Central memory CD4-positive, alpha-beta T cell (primary cell): ENCODE data around the gene ROBO2.

Experiments used
- DNase-seq: peaks from one replicate; pipeline ENCODE4 v3.0.0; 2022
- total RNA-seq, 3 experiments: gene quantifications; one replicate each; lab custom pipeline; 2026; lab: John Stamatoyannopoulos, UW

The ROBO2 gene, protein sequence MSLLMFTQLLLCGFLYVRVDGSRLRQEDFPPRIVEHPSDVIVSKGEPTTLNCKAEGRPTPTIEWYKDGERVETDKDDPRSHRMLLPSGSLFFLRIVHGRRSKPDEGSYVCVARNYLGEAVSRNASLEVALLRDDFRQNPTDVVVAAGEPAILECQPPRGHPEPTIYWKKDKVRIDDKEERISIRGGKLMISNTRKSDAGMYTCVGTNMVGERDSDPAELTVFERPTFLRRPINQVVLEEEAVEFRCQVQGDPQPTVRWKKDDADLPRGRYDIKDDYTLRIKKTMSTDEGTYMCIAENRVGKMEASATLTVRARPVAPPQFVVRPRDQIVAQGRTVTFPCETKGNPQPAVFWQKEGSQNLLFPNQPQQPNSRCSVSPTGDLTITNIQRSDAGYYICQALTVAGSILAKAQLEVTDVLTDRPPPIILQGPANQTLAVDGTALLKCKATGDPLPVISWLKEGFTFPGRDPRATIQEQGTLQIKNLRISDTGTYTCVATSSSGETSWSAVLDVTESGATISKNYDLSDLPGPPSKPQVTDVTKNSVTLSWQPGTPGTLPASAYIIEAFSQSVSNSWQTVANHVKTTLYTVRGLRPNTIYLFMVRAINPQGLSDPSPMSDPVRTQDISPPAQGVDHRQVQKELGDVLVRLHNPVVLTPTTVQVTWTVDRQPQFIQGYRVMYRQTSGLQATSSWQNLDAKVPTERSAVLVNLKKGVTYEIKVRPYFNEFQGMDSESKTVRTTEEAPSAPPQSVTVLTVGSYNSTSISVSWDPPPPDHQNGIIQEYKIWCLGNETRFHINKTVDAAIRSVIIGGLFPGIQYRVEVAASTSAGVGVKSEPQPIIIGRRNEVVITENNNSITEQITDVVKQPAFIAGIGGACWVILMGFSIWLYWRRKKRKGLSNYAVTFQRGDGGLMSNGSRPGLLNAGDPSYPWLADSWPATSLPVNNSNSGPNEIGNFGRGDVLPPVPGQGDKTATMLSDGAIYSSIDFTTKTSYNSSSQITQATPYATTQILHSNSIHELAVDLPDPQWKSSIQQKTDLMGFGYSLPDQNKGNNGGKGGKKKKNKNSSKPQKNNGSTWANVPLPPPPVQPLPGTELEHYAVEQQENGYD (N-terminal part only)
- total RNA-seq: 0 reads per million in 3 experiments

DNA sequence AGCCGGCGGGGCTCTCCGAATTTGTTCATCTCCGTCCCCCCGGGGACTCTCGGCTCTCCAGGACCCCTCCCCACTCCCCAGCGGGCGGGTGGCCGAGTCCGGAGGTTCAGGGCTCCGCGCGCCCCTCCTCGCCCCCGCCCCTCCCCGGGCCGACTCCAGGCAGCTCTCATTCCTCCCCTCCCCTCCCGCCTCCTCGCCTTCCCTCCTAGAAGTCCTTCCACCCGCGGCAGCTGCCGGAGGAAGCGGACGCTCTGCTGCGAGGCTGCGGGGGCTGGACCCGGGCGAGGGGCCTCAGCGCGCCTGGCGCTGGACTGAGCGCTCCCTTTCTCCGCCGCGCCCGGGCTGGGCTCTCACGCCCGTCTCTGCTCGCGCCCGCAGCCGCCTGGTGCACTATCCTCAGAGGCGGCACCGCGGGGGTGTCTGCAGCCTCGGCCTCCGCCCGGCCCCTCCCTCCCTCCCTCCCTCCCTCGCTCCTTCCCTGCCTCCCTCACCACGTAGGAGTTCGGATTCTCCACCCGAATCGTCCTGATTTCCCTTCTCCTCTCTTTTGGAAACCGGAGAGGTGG is at the start of gene ROBO2:
TSS of gene ROBO2 (plus strand) at position 494 of the 566 bp plus-strand sequence. CDS start 687 bp downstream, outside the sequence.
- DNase-seq: no peak

DNA sequence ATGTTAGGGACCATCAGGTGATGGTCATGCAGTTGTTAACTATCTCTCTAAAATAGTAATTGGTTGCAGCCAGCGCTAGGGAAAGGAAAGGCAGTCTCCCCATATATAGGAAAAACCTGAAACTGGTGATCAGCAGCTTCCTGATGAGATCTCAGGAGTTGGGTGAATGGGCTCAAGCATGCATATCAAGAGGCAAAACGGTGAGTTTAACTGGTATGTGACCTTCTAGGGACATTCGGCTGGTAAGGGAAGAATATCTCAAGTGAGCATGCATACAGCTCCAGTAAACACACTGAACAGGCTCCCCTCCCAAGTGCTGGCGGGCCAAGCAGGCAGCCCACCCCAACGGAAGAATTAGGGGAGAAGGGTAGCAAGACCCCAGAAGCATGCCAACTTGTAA is 49.3 kb upstream of the ROBO2 start:
- DNase-seq: no peak

DNA sequence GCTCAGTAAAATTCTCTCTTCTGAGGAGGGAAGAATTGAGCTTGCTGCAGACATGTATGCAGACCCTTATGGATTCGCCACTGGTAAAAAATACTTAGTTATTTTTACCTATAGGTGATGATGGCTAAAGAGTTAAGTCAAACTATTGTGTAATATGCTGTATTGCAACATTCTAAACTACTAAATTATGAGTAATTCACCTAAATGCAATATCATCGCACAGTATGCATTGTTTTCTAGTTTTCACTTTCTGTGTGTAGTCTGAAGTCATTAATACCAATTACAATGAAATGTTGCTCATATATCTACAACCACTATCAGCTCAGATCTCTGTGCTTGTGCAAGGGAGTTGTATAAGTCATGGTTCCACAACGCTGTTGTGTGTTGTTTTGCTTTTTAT is 48.7 kb upstream of the ROBO2 start:
- DNase-seq: no peak

DNA sequence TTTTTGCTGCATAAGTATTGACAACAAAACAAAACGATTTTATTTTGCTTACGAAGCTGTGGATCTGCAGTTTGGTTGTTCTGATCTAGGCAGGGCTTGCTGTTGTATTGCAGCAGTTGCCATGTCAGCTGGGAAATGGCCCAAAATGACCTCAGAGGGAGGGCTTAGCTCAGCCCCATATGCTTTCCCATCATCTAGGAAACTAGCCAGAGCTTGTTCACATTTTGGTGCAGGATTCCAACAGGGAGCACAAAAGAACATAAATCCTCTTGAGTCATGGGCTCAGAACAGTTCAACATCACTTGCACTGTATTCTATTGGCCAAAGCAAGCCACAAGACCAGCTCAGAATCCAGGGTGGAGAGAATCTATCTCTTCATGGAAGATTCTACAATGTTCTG is 42.2 kb upstream of the ROBO2 start:
- DNase-seq: no peak

DNA sequence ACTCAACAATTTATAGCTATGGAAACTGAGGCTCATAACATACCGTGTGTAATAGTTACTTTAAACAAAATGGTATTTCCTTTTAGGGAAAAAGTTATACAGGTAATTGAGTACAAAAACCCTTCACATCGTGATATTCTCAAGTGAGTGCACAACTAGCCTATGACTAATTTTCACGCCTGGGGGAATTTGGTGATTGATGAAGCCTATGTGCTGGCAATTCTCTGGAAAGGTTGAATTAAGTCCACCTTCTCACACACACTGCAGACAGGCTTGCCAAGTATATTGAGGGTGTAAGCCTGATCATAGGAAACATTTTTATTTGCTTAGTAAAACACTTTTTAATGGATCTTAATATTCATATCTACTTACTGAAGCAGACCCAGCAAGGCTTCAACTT is 41.3 kb upstream of the ROBO2 start:
- no peak for DNase-seq

DNA sequence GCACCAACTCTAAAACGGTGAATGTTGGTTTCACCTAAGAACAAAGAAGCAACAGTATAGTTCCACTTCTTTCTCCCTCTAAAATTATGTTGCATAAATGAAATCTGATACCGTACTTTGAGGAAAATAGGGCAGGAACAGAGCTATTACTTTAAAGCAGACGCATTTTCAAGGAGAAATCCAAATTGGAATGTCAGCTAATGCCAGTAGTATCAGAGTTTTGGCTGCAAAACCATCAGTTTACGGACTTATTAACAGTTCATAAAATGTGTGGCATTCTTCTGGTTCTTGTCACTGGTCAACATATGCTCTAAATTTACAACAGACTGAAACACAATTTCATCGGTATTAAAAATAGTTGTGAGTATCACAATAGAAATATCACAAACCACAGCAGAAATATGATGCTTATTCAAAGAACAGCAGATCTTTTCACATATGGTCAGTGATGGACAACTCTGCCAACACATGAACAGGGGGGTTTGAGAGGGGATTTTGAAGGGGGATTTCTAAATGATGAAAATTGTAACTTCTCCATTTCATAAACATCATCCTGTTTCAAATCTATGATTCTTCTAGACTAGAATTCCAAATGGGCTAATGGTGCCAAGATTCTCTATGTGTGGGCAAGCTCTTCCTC is 38.7 kb upstream of the ROBO2 start:
- DNase-seq: no peak

DNA sequence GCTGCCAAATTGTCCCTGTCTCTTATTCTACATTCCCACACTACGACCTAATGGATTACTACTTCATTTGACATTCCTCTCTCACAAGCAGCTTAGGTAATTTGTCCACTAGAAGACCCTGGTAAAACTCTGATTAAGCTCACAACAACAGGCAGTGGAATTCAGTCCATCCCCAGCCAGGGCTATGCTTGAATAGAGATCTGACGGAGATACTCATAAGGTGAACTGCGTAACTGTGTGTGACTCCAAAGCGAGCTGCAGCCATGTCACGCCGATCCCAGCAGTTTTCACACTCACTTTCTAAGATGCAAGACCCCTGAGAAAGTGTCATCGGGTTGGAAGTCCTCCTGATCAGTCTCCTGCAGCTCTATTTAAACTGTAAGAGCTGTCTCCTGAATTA is 25.7 kb upstream of the ROBO2 start:
- no peak for DNase-seq

DNA sequence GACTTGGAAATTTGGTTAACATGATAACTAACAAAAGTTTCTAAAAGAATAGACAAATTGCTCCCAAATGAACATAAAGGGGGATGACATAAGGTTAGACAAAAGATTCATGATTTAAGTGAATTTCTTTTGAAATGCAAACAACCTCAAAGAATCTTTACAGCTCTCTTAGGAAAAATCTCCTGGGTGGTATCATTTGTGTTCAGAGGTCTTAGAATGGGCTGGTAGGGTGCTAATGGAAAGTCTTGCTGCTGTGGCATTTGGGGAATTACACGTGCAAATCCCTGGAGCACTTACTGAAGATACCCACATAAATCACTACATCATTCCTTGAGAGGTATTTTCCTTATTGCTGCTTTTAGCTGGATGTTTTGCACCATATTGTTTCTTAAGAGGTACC is 14.4 kb upstream of the ROBO2 start:
- DNase-seq: no peak

DNA sequence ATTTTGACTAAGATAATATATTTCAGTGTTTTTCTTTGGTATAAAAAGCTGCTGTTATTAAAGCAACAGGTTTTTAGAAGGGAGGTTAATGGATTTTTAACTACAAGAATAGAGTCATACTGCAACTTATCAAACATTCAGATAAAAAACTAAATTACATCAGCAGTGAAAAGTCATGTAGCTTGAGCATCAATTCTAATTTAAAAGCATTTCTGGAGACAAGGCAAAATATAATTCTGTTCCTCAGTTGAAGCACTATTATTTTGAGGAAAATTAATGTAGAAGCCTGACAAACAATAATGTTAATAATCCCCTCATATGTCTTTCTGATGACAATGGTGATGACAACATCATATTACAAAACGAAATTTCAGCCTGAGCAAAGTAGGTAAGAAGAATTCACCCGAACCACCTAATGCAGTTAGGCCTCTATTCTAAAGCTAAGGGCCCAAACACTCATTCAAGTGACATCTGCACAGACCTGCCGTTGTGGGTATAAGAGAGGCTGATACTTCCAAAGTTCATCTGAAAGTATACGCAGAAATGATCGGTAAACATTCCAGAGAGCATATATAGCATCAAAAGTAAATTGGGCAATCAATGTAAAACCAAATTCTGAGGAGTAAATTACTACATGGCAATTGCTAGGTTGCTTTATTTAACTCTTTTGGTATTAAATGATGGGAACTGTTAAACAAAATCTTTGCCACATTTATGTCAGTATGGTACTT is 12.8 kb upstream of the ROBO2 start:
- no peak for DNase-seq

DNA sequence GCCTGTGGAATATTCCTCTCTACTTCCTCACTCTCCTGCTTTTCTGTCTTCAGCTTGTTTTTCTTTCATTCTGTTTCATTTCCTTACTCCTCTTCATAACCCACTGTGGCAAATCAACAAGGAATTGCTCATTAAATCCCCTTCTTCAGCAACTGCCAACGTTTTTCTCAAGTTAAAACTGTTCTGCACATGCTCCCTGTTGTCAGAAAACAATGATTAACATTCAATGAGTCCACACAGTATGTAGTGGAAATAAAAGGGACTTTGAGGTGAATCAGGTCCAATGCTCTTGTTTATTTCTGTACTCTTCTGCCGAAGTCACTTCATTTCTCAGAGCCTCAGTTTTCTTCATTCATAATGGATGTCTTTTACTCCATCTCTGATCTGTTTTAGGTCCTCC is 11.9 kb upstream of the ROBO2 start:
- no peak for DNase-seq

DNA sequence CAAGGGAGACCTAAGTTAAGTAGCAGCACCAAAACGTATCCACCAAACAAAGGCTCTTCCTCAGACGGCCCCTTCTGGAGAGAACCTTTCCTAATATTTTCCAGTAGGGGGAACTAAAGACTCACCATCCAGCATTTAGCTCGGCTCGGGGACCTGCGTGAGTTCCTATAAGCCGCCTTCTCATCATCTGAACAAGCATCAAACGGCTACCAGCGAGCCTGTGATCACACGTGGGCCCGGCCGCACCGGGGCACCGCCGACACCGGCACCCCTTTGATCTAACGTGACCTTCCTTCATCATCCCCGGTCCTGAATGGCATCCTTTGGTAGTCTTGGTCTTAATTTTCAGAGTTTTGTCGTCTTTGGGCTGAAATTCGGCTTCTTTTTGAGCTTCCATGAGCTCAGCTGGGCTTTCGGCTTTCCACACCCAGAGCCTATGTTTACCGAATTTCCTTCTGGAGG is 1.4 kb upstream of the ROBO2 start:
- no peak for DNase-seq

DNA sequence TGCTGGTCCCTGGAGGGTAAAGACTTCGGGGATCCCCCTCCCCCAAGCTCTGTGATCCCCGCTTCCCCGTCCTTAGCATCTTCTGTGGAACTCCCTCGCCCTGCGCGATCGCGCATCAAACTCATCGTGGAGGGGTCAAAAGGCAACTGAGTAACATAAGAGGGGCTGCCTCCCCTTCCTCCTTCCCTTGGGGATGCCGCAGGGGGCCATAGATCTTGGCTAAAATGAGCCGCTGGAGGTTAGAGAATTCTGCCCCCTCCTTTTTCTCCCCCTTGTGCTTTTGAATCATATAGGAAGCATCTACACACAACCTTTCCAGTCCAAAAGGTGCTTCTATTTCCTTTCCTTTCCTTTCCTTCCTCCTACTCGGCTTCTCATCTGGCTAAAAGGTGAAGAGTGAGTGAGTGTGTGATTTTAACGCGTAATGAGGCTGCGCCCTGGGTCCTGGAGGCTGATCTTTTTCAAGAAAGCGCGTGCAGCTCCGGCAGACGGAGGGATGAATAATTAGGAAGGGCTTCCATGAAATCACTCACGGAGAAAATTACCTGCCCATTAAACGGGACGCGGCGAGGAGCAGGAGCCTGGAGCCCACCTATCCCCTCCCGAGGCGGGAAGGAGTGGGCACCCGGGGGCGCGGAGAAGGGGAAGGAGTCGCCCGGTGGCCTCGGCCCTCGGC is 831 bp upstream of the ROBO2 start:
- DNase-seq: no peak

DNA sequence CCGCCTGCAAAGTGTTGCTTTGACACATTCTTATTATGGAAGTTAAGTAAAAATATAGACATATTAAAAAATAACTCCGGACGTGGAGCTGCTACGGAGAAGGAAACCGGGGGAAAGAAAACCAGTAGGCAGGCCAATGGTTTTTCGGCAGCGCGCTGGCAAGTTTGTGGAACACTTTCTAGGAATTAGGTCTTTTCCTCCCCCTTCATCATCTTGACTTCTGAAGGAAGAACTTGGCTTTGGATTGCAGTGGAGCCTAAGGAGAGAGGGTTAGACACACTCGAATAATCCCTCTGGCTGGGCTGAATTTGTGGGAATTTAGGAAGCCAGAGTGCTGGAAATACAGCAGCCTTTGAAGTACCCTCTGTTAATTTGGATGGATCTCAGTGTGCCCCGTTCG is 317 bp downstream of the ROBO2 start:
- DNase-seq: no peak

DNA sequence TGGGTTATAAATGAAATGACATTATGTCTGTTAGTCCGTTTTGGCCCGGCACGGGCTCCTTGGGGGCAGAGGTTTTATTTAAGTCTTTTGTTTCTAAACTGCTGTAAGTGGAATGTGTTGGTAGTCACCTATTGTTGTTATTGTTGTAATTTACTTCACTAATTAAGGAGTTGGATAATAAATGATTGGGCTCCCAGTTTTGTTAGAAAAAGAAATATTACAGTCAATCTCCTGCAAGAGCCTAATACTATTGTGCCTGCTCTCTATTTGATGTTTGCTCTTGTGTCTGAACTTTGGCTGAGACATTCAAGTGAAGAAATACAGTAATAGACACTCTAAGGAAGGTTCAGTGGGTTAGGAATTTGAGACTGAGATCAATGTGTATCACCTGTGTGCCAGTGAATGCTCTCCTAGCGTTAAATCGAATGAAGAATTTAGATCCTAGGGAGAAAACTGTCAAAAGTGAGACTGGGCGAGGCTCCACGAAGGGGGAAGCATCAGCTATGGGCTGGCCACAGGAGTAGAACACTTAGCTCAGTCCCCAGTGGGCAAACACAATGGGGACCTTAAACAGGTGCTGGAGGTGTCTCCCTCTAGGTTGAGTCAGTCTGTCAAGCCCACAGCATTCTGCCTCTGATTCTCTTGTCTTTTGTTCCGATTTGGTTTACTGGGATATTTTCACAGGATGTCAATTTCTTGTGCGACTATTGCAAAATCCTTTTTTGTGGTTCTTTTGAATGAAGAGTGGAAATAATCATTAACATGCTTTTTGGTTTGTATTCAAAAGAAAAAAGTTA is 1.2 kb downstream of the ROBO2 start:
- no peak for DNase-seq

DNA sequence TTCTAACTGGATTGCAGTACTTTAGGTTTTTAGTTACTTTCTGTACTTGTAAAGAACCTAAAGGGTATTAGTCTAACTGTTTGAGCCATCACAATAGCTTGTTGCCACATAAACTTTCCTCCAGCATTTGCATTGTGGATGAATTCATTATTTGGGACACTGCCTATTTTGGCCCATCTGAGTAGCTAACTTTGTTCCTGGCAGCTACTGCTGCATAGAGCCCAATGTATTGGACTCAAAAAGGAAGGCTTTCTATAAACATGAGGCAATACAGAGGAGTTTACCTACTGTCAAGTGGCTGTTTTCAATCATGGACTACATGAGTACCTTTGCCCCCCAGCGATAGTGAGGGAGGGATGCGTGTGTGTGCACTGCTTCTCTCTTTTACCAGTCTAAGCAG is 1.9 kb downstream of the ROBO2 start:
- no peak for DNase-seq

DNA sequence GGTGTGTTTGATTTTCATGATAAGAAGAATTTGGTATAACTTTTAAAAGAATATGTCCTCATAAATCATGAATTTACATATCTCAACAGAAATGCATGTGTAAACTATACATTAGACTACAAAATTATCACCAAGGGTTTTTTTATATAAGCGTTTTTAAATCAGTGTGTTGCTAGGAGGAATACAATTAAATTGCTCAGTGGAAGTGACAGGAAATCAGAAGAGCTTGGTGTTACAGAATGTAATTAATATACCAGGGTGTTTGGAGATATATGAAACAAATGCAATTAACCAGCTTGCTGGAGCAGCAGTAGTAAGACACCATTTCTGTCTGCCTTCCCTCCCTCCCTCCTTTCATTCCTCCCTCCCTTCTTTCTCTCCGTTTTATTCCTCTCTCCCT is 2.4 kb downstream of the ROBO2 start:
- no peak for DNase-seq

DNA sequence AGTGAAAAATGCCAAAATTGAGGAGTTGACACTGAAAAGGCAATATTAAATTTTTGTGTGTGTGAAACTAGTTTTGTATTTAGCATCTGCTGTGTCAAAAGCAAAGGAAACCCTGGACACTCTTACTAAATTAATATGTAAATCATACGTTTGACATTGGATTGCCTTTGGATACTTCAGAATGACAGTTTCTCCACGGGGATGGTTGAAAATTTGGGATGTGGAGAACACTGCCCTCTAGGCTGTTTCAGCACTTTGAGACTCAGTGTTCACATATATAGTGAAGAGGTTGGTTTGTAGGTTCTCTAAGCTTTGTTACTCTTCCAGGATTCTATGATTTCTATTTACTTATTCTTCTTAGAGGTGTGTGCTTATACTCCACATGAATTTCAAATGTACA is 3.0 kb downstream of the ROBO2 start:
- no peak for DNase-seq

DNA sequence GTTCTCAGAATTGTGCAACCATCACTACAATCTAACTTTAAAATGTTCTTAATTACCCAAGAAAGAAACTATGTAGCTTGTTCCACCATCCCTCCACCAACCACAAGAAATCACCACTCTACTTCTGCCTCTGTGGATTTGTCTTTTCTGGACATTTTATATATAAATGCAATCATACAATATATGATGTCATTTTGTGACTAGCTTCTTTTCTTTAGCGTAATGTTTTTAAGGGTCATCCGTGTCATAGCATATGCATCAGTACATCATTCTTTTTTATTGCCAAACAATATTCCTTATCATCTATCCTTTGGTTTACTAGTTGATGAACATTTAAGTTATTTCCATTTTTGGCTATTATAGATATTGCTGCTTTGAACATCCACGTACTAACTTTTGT is 5.8 kb downstream of the ROBO2 start:
- no peak for DNase-seq

DNA sequence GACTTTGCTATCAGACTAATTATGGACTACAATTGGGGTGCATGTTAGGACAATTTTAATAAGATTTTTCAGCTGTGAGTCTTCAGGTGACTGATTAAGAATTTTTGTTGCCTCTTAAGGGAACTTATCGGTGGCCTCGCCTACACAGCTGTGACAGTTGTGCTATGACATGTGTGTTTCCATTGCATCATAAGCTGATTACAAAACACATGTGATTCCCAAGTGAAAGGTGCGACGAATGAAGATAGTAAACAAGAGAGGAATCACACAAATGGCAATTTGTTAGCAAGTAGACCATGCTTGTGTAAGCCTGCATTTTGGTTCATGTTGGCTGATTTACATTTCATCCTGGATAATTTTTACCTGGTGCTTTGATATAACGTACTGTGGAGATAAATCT is 8.3 kb downstream of the ROBO2 start:
- no peak for DNase-seq

DNA sequence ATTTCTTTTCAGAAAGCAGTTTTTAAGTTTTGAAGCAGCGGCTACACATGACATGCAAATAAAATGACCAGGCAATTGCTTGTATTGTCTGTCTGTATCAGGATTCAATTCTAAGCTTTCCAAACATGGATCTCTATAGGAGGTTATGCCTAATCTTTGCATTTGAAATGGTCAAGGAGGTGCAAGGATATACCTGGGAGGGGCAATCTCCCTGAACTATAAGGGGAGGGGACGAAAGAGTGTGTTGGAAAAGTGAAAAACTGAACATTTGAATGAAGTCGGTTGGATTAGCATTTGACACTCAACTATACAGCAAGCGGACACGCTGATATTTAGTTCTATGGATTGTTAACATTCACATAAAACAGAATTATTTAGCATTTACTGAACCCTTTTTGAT is 11.7 kb downstream of the ROBO2 start:
- no peak for DNase-seq
